RCC 7860 (cell line): ENCODE measurements around the gene ZNF69.
"Not testable (repeated sequence)": the region's sequence is repeated elsewhere in the genome, so short reads cannot be mapped to it uniquely, and the experiment has no call there.

Experiments used
- DNase-seq: peaks from one replicate; pipeline ENCODE4 v3.0.0-alpha.2; 2015; ENCODE audit warnings: low spot score
- FAIRE-seq: peaks from 2 replicates; lab custom pipeline; 2012; peaks lifted over from hg19 to GRCh38; lab: Jason Lieb, UNC

Gene ZNF69

DNA sequence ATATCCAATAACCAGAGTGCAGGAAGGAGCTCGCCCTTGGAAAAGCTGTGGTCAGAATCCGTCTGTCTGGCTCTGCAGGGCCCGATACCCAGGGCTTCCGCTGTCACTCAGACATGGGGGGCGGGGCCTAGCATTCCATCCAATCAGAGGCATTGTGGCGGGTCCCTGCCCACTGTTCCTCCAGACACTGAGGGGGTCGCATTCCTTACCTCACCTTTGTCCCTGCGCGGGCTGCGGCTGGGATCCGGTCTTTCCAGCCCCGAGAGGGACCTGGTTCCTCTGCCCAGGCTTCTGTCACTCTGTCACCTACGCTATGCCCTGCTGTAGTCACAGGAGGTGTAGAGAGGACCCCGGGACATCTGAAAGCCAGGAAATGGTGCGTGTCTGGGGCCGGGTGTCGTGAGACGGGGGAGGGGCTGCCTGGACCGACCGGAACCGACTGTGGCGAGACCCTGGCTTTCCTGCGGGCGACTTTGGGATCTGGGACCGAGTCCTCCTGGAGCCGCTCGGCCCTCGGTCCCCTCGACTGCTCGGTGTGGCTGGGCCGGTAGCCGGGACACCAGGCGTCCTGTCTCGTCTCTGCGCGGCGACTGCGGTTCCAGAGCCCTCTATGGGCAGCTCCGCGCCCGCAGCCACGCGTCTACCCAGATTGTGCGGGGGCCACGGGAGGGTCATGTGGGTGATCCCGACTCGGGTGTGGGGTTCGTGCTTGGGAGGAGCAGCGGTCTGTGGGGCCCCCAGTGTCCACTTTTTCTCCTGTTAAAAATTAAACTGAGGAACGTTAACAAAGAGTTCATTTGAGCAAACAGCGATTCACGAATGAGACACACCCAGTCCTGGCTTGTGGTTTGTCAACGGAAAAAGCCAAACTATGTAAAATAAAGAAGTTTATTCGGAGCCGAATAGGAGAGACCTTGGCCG lies at the start of gene ZNF69:
ZNF69 (plus strand) TSS at position 172 of the 921 bp plus-strand sequence; CDS start at position 314, 142 bp downstream.
- peak; percentile 72 for FAIRE-seq
- DNase-seq: peak; percentile 86

DNA sequence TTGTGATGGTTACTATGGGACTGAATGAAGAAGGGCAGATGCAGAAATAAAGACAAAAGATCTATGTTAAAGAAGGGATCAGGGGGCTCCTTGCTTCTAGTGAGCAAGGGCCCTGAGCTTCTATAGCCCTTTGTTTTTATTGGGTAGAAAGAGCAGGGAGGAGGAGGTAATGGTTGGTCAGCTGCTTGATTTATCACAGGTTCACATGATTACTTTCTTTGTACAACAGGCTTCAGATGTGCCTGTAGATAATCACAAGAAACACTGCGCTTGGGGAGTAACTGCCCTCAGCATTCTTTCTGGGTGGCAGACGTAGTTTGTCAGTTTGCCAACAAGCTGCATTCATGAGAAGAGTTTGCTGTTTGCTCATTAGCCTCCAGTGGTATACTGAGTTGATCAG lies 43.9 kb upstream of the ZNF69 start:
- DNase-seq: no peak

DNA sequence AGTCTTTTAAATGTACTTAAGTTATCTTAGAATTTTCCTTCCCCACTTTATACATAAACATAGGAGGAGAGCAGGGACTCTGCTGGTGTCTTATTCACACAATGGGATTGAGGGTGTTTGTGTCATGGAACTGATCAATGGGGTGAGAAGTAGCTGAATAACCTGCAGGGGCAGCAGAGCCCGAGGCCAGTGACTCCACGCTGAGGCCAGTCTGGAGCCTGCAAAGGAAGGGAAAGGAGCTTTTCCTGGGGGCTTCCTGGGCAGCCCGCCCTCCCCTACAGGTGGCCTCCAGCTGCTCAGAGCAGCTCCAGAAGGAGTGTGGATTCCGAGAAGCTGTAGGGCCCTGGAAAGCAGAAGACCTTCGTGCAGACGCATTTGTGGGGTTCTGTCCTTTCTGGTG lies 40.0 kb upstream of the ZNF69 start:
- not testable (repeated sequence) for FAIRE-seq, DNase-seq

More for the DNA sequence above, 43.9 kb upstream of the ZNF69 start:
- FAIRE-seq: no peak

DNA sequence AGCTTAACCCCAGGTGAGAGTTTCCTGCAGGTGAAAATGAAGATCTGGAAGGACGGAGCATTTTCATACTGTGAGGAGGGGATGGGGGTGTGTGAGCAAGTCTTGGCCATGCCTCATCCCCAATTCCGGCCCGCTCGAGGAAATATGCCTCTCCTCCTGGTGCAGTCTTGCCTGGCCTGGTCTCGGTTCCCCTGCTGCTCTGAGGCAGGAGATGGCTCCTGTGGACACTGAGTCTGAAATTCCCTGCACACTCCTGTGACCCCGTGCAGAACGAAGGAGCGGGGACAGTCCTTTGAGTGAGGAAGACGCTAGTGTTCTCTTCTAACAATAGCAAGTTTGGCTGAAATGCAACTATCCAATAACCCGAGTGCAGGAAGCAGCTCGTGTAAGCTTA lies 39.4 kb upstream of the ZNF69 start:
- DNase-seq (no peak), FAIRE-seq (no peak)

DNA sequence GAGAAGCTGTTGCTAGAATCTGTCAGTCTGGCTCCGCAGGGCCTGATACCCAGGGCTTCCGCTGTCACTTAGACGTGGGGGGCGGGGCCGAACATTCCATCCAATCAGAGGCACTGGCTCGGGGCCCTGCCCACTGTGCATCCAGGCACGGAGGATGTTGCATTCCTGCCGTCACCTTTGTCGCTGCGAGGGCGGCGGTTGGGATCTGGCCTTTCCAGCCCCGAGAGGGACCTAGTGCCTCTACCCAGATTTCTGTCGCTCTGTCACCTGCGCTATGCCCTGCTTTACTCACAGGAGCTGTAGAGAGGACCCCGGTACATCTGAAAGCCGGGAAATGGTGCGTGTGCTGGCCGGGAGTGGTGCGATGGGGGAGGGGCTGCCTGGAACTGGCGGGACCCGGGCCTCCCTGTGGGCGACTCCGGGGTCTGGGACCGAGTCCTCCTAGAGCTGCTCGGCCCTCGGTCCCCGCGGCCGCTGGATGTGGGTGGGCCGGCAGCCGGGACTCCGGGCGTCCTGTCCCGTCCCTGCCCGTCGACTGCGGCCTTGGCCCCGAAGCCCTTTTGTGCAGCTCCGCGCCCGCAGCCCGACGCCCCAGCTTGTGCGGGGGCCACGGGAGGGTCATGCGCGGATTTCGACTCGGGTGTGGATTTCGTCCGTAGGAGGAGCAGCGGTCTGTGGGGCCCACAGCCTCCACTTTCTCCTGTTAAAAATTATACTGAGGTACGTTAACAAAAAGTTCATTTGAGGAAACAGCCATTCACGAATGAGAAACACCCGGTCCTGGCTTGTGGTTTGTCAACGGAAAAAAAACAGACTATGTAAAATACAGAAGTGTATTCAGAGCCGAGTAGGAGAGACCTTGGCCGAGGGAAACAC lies 38.8 kb upstream of the ZNF69 start, which contains the start of gene ZNF439:
ZNF439 (plus strand) TSS at position 133 of the 876 bp plus-strand sequence; CDS start at position 275, 142 bp downstream.
- FAIRE-seq: peak; percentile 21
- DNase-seq: peak; percentile 59

DNA sequence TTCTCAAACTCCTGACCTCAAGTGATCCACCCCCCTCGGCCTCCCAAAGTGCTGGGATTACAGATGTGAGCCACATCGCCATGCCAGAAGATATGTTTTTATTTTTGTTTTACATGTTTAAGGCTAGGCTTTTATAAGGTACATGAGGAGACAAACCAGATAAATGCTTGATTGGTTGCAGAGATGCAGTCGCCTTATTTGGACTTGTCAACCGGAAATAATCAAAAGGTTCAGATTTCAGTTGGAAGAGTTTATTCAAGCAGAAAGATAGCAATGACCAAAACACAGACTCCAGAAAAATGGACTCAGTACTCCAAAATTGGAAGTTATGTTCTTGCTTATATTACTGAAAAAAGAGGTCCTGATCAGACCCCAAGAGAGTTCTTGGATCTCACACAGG lies 37.3 kb upstream of the ZNF69 start:
- not testable (repeated sequence) for DNase-seq, FAIRE-seq

DNA sequence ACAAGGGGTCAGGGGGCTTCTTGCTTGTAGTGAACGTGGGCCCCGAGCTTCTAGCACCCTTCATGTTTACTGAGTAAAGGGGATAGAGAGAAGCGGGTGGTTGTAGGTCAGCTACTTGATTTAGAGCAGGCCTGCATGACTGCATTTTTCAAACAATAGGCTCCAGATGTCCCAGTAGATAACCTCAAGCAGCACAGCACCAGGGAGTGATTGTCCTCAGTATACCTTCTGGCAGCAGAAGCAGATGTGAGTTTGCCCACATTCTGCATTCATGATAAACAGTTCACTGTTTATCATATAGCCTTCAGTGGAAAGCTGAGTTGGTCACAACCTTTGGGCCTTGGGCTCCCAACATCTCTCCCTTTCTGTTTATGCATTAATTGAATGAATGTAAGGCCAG lies 34.2 kb upstream of the ZNF69 start:
- no peak for DNase-seq
- FAIRE-seq: no peak

DNA sequence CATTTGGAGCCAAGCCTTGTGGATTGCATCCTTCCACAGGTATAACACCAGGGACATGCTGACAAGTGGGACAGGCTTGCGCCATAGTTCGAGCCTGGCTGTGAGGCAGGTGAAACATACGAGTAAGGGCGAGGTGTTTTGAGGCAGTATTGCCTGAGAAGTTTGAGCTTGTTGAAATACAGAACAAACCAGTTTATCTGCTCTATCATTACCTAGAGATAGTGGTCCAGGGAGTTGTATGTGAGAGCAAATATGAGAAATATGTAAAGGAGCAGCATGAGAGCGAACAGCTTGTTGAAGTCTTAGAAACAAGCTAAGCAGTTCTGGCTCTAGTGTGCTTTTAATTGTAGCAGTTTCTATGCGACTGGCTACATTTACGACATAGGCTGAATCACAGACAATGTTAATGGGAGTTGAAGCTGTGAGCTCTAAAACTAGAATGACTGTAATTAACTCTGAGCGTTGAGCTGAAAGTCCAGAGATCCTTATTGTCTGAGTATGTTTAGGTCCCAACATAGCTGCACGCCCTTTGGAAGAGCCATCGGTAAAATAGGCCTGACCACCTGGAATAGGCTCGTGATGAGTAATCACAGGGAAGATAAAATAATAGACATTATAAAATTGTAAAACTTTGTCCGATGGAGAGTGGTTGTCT lies 30.9 kb upstream of the ZNF69 start:
- FAIRE-seq: no peak
- DNase-seq: no peak

DNA sequence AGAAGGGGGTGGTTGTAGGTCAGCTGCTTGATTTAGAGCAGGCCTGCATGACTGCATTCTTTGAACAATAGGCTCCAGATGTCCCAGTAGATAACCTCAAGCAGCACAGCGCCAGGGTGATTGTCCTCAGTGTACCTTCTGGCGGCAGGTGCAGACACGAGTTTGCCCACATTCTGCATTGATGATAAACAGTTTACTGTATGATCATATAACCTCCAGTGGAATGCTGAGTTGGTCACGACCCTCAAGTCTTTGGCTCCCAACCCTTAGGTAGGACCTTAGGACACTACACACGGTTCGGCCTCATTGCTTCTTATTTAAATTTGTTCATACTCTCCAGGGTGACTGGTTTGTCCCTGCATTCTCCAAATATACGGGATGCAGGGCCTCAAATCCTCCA lies 26.9 kb upstream of the ZNF69 start:
- no peak for FAIRE-seq
- no peak for DNase-seq

DNA sequence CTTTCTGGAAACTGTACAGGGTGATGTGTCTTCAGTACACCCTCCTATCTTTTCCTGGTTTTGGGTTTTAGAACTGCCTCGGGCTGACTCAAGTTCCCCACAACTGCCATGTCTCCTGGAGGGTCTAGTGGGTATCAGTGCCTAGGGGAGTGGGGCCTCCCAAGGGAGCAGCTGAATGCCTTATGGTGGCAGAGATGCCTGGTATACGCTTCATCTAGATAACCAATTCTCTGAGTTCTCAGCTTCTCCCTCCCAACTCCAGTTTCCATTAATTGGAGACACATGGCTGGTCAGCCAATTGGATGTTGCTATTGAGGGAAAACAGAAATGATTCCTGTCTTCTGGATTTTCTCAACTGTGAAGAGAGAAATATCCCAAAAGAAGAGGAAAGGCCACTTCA lies 26.3 kb upstream of the ZNF69 start:
- DNase-seq (no peak), FAIRE-seq (no peak)

DNA sequence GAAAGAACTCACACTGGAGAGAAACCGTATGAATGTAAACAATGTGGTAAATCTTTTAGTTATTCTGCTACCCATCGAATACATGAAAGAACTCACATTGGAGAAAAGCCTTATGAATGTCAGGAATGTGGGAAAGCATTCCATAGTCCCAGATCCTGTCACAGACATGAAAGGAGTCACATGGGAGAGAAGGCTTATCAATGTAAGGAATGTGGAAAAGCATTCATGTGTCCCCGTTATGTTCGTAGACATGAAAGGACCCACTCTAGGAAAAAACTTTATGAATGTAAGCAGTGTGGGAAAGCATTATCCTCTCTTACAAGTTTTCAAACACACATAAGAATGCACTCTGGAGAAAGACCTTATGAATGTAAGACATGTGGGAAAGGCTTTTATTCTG lies 19.8 kb upstream of the ZNF69 start:
- not testable (repeated sequence) for FAIRE-seq

DNA sequence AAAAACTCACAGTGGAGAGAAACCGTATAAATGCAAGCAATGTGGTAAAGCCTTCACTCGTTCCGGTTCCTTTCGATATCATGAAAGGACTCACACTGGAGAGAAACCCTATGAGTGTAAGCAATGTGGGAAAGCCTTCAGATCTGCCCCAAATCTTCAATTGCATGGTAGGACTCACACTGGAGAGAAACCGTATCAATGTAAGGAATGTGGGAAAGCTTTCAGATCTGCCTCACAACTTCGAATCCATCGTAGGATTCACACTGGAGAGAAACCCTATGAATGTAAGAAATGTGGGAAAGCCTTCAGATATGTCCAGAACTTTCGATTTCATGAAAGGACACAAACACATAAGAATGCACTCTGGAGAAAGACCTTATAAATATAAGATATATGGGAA lies 19.4 kb upstream of the ZNF69 start:
- FAIRE-seq (no peak), DNase-seq (no peak)

More for the DNA sequence above, 19.8 kb upstream of the ZNF69 start:
- not testable (repeated sequence) for DNase-seq

DNA sequence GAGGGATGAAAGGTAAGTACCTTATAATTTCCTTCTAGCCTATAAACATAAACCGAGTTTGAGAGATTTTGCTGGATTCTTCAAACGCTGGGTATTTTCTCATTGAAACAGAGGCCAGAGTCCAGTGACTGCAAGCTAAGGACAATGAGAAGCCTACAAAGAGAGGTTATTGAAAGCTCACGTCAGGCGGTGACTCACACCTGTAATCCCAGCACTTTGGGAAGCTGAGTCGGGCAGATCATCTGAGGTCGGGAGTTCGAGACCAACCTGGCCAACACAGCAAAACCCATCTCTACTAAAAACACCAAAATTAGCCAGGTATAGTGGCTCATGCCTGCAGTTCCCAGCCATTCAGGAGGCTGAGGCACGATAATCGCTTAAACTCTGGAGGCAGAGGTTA lies 15.0 kb upstream of the ZNF69 start:
- DNase-seq (no peak), FAIRE-seq (no peak)

DNA sequence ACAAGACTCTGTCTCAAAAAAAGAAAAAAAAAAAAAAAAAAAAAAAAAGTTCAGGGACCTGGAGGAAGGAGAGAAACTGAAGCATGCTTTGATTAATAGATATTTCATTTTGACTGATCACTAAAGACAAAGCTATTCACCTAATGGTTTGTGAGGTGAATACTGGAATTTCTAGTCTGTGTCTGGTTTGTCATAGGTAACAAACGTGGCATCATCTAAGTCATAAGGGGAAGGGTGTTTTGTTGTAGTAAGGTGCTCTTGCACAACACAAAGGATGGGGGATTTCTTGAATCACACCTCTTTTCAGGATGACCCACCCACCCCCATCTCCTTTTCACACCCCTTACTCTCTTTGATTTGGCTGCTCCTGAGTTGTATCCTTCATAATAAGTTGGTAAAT lies 13.8 kb upstream of the ZNF69 start:
- no peak for FAIRE-seq
- DNase-seq: no peak

DNA sequence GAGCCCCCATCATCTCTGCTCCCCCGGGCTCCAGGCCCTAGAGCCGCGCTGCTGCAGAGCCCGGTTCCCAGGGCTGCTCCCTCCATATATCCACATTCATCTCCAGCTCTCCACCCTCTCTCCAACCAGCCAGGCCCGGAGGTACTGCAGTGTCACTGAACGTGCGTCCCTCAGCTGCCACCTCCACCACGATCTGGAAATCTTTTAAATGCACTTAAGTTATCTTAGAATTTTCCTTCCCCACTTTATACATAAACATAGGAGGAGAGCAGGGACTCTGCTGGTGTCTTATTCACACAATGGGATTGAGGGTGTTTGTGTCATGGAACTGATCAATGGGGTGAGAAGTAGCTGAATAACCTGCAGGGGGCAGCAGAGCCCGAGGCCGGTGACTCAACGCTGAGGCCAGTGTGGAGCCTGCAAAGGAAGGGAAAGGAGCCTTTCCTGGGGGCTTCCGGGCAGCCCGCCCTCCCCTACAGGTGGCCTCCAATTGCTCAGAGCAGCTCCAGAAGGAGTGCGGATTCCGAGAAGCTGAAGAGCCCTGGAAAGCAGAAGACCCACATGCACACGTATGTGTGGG lies 7.8 kb upstream of the ZNF69 start:
- FAIRE-seq, DNase-seq: not testable (repeated sequence)

DNA sequence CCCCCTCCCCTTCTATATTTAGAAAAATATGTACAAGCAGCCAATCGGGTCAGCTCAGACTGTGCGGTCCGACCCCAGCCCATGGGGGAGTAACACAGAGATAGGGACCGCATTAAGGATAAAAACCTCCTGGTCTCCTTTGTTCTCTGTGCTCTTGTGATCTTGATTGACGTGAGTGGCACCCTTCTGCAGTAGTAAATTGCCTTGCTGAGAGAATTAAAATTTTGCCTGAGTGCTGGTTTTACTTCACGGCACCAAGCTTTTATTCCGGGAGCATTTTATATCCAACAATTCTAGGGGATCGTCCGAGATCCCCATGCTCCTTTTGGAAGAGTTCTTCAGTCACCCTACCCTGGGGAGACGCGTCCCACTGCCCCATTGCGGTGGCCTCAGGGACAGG lies 7.0 kb upstream of the ZNF69 start:
- no peak for FAIRE-seq
- no peak for DNase-seq

DNA sequence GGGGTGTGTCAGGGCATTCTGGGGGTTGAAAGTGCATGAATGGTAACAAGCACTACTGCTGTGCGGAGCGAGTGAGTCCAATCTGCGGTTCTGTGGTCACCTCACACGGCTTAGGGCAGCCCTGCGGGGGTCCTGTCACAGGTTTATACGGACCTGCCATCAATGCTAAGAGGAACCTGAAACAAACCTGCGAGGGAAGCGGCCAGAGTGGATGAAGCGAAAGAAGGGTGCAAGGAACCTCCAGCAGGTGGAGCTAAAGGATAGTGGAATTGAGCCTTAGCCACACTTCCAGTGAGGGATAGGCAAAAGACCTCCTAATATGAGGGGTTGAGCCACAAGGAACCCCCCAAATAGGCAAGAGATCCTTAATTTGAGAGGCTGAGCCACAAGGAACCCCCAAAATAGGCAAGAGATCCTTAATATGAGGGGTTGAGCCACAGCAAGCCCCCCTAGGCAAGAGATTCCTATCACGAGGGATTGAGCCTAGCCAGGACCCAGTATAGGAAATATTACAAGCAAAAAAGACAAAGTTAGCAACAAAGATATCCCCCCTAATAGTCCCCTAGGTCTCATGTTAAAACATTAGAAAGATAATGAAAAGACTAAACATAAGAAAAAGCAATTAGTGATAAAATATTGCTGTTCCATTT lies 6.3 kb upstream of the ZNF69 start:
- no peak for FAIRE-seq
- peak; percentile 37 for DNase-seq

DNA sequence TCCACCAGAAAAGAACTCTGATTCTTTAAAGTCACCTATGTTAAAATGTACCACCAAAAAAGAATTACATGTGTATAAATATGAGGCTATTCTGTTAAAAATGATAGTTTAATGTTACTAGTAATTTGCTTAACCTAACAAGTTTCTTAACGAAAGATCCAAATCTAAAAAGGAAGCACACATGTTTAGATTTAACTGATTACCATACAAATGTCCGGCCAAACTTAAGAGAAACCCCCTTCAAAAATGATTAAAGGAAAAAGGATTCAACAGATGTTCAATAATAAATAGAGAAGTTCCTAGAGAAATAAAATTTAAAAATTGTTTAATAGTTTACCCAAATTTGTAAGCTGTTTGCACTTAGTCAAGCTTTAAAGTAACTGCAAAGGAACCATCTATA lies 5.0 kb upstream of the ZNF69 start:
- DNase-seq: no peak
- FAIRE-seq: no peak

DNA sequence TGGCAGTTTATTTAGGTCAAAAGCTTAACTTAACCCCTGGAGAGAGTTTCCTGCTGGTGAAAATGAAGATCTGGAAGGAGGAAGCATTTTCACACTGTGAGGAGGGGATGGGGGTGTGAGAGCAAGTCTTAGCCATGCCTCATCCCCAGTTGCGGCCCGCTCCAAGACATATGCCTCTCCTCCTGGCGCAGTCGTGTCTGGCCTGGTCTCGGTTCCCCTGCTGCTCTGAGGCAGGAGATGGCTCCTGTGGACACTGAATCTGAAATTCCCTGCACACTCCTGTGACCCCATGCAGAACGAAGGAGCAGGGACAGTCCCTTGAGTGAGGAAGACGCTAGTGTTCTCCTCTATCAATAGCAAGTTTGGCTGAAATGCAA lies 360 bp upstream of the ZNF69 start:
- FAIRE-seq: no peak
- DNase-seq: no peak

DNA sequence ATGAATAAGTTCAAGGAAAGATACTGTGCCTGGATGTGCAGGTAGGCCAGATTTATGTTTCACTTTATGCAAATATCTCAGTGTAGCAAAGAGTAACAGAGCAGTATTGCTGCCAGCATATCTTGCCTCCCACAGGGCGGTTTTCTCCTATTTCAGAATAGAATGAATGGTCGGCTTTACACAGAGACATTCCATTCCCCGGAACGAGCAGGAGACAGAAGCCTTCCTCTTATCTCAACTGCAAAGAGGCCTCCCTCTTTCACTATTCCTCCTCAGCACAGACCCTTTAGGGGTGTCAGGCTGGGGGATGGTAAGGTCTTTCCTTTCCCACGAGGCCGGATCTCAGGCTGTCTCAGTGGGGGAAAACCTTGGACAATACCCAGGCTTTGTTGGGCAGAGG lies 2.3 kb downstream of the ZNF69 start:
- FAIRE-seq, DNase-seq: not testable (repeated sequence)
